ENCODE measurements around the gene OPN4.

Gene OPN4

DNA sequence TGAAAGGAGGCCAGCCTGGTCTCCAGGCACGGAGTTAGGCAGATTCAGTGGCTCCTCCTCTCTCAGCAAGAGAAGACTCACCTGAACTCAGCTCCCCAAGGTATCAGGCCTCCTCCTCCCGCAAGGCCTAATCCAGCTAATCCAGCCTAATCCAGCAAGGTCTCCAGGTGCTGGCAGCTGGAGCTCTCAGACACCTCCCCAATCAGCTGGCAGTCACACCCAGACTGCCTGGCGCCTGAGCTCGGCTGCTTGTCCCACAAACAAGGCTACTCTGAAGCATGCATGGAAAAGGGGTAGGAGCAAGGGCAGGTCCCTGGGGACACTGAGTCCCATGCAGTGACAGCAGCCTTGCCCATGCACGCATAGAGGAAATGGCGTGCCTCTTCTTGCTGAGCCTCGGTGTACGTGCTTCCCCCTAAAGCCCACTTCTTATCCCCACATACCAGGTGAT is 3.3 kb upstream of the OPN4 start:
- H3K4me2 ChIP-seq (ENCODE audit: low read depth, low read length, poor library complexity, severe bottlenecking) = no peak overlapping the region
- no peak overlapping the region for H3K9ac ChIP-seq (ENCODE audit: low read depth, low read length, poor library complexity, severe bottlenecking)
- no peaks in the 10 kb centered on the region for H3K9me3 ChIP-seq (ENCODE audit: insufficient read depth, low read depth, low read length)
- no peaks in the 10 kb centered on the region for H3K27me3 ChIP-seq (ENCODE audit: insufficient read depth, low read length, poor library complexity, severe bottlenecking)
- no peak overlapping the region for H2AFZ ChIP-seq (ENCODE audit: low read length)
- no peak overlapping the region for H3K4me3 ChIP-seq (ENCODE audit: low read length, poor library complexity, severe bottlenecking)
- no peak for TF ChIP-seq EZH2phosphoT487 (IDR thresholded peaks at IDR 0.05; ENCODE audit: borderline replicate concordance)
- TF ChIP-seq, protein P1, sequence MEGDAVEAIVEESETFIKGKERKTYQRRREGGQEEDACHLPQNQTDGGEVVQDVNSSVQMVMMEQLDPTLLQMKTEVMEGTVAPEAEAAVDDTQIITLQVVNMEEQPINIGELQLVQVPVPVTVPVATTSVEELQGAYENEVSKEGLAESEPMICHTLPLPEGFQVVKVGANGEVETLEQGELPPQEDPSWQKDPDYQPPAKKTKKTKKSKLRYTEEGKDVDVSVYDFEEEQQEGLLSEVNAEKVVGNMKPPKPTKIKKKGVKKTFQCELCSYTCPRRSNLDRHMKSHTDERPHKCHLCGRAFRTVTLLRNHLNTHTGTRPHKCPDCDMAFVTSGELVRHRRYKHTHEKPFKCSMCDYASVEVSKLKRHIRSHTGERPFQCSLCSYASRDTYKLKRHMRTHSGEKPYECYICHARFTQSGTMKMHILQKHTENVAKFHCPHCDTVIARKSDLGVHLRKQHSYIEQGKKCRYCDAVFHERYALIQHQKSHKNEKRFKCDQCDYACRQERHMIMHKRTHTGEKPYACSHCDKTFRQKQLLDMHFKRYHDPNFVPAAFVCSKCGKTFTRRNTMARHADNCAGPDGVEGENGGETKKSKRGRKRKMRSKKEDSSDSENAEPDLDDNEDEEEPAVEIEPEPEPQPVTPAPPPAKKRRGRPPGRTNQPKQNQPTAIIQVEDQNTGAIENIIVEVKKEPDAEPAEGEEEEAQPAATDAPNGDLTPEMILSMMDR (conservative IDR thresholded peaks at IDR 0.05; ENCODE audit: low read length) = no peak
- no peaks in the 10 kb centered on the region for H4K20me1 ChIP-seq (ENCODE audit: insufficient read depth, low read length, poor library complexity, severe bottlenecking)
- no peaks in the 10 kb centered on the region for H3K79me2 ChIP-seq (ENCODE audit: insufficient read depth, low read length)
- no peaks in the 10 kb centered on the region for H3F3A ChIP-seq (ENCODE audit: low read depth)
- no peaks in the 10 kb centered on the region for H3K36me3 ChIP-seq (ENCODE audit: insufficient read depth, low read length)
- H3K4me1 ChIP-seq (ENCODE audit: insufficient read depth, low read length, poor library complexity, severe bottlenecking) = no peaks in the 10 kb centered on the region
- H3K9me2 ChIP-seq (replicated peaks; ENCODE audit: low read depth, low read length) = no peaks in the 10 kb centered on the region

DNA sequence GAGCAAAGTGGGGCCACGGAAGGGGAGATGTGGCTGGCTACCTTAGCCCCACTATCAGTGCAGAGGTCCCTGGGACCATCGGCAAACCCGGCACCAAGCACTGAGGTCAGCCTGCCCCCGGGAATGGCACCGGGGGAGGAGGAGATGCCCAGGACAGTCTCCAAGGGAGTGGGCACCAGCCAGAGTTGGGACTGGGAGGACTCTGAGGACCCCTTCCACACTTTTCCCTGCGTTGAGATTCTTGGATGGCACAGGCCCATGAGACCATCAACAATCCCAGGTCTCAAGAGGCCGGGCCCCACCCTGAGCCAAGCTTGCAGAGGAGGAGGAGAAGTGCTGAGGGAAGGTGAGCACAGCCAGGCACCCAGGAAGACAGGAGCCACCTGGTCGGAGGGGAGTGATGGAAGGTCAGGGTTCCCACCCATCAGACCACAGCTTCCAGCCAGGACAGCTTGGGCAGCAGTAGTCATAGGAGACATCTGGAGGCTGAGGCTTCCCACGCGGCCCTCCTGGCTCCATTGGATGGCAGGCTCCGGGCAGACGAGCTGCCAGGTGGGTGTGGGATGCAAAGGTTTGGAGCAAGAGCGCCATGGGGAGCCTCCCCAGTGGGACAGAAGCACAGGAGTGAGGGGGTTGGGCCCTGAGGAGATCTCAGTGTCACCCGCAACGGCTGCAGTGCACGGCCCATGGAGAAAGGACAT is 2.6 kb upstream of the OPN4 start:
- H3K79me2 ChIP-seq (ENCODE audit: insufficient read depth, low read length) = no peaks in the 10 kb centered on the region
- no peak overlapping the region for H3K4me3 ChIP-seq (ENCODE audit: low read length, poor library complexity, severe bottlenecking)
- TF ChIP-seq, protein P1 (conservative IDR thresholded peaks at IDR 0.05; ENCODE audit: low read length) = no peak
- no peak for TF ChIP-seq EZH2phosphoT487 (IDR thresholded peaks at IDR 0.05; ENCODE audit: borderline replicate concordance)
- no peak overlapping the region for H2AFZ ChIP-seq (ENCODE audit: low read length)
- no peaks in the 10 kb centered on the region for H3F3A ChIP-seq (ENCODE audit: low read depth)
- H3K9me3 ChIP-seq (ENCODE audit: insufficient read depth, low read depth, low read length) = no peaks in the 10 kb centered on the region
- no peaks in the 10 kb centered on the region for H3K27me3 ChIP-seq (ENCODE audit: insufficient read depth, low read length, poor library complexity, severe bottlenecking)
- no peaks in the 10 kb centered on the region for H3K9me2 ChIP-seq (replicated peaks; ENCODE audit: low read depth, low read length)
- no peak overlapping the region for H3K9ac ChIP-seq (ENCODE audit: low read depth, low read length, poor library complexity, severe bottlenecking)
- no peaks in the 10 kb centered on the region for H3K4me1 ChIP-seq (ENCODE audit: insufficient read depth, low read length, poor library complexity, severe bottlenecking)
- H4K20me1 ChIP-seq (ENCODE audit: insufficient read depth, low read length, poor library complexity, severe bottlenecking) = no peaks in the 10 kb centered on the region
- no peak overlapping the region for H3K4me2 ChIP-seq (ENCODE audit: low read depth, low read length, poor library complexity, severe bottlenecking)
- H3K36me3 ChIP-seq (ENCODE audit: insufficient read depth, low read length) = no peaks in the 10 kb centered on the region

DNA sequence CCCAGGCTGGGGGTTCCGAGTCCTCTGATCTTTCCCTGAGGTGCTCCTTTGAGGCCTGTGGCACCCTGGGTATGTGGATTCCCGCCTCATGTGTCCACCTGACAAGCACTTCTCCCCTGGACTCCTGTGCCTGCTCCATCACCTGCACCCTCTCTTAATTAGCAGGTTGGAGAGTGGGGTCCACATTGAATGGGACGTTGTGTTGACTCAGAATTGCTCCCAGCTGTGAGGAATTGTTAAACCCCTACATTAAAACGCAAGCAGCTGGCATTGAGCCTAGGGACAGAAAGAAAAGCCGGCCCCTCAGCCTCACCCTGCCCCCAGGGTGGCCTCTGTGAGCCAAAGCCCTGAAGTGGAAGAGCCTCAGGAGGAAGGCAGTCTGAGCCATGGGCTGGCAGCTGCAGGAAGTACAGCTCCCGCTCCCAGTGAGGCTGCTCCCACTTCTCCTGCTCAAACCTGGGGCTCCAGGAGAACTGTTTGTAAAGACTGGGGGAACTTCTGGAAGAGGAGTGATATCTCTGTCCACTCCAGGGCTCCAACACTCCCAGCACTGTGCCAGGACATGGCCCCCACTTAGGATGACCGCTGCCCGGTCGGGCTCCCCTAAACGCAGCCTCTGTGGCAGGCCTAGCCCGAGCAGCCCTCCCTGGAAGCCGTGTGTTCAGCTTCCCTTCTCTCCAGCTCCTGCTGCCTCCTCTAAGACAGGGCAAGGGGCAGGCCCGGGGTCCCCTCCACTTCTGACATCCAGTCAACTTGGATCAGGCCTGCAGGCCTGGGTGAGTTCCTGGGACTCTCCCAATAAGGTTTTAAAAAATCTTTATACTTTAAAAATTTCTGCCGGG is 1.8 kb upstream of the OPN4 start:
- Histone ChIP-seq H3K79me2 (ENCODE audit: insufficient read depth, low read length) (no peaks in the 10 kb centered on the region), H2AFZ (ENCODE audit: low read length) (no peak overlapping the region), H3K9me3 (ENCODE audit: insufficient read depth, low read depth, low read length) (no peaks in the 10 kb centered on the region), H3K4me2 (ENCODE audit: low read depth, low read length, poor library complexity, severe bottlenecking) (no peak overlapping the region), H3K36me3 (ENCODE audit: insufficient read depth, low read length) (no peaks in the 10 kb centered on the region), H3K4me3 (ENCODE audit: low read length, poor library complexity, severe bottlenecking) (no peak overlapping the region), H3K9ac (ENCODE audit: low read depth, low read length, poor library complexity, severe bottlenecking) (no peak overlapping the region), H4K20me1 (ENCODE audit: insufficient read depth, low read length, poor library complexity, severe bottlenecking) (no peaks in the 10 kb centered on the region), H3K27me3 (ENCODE audit: insufficient read depth, low read length, poor library complexity, severe bottlenecking) (no peaks in the 10 kb centered on the region), H3K4me1 (ENCODE audit: insufficient read depth, low read length, poor library complexity, severe bottlenecking) (no peaks in the 10 kb centered on the region), H3K9me2 (replicated peaks; ENCODE audit: low read depth, low read length) (no peaks in the 10 kb centered on the region), H3F3A (ENCODE audit: low read depth) (no peaks in the 10 kb centered on the region)
- TF ChIP-seq EZH2phosphoT487 (IDR thresholded peaks at IDR 0.05; ENCODE audit: borderline replicate concordance) = no peak
- TF ChIP-seq, protein P1 (conservative IDR thresholded peaks at IDR 0.05; ENCODE audit: low read length) = no peak
